Right lobe of liver (tissue), 6 donors: ENCODE results near the gene JAZF1. TPM values are rescaled to one million over a fixed set of nuclear protein-coding genes. Genes with fewer than 3 reads are reported as not detected.

Experiments used
- ATAC-seq, 4 donors: fragments of 200-7000 bp; cut with Tn5 transposase; one replicate each; pipeline ENCODE4 v1.9.1; 2020; ENCODE audit warnings: mild to moderate bottlenecking in 4 of 4, moderate library complexity in 4 of 4
- DNase-seq, 3 donors: peaks; one replicate each; pipeline ENCODE4 v3.0.0-alpha.2; 2020
- H3K27ac ChIP-seq, 3 donors: fragments of 200-600 bp; one replicate each; pipeline ENCODE4 v1.8.0; 2022
- H3K27me3 ChIP-seq, 2 donors: fragments of 200-600 bp; one replicate each; pipeline ENCODE4 v1.8.0; 2022
- H3K36me3 ChIP-seq, 4 donors: fragments of 200-600 bp; sonication (generic) in 1 of 4; one replicate each; pipeline versions ENCODE4 v1.5.1 to v1.8.0; 2017 to 2022; ENCODE audit warnings: control low read depth in 1 of 4
- H3K4me1 ChIP-seq, 4 donors: fragments of 200-600 bp; sonication (generic) in 1 of 4; one replicate each; pipeline versions ENCODE4 v1.5.1 to v1.8.0; 2017 to 2022; ENCODE audit warnings: control low read depth in 1 of 4
- H3K4me3 ChIP-seq, 3 donors: fragments of 200-600 bp; one replicate each; pipeline ENCODE4 v1.8.0; 2022
- H3K9me3 ChIP-seq, 4 donors: fragments of 200-600 bp; sonication (generic) in 1 of 4; one replicate each; pipeline versions ENCODE4 v1.5.1 to v1.8.0; 2017 to 2022; ENCODE audit warnings: control low read depth in 1 of 4
- POLR2A ChIP-seq: fragments of 450-650 bp; IDR thresholded peaks from one replicate; pipeline ENCODE4 v1.6.1; 2017; ENCODE audit warnings: antibody characterized with exemption, mild to moderate bottlenecking
- WGBS: methylation state at CpG from one replicate; pipeline ENCODE4 v1.1.6; 2018; ENCODE audit warnings: low coverage, low lambda C conversion rate; ENCODE audit not compliant: insufficient coverage; ENCODE audit errors: missing lambda C conversion rate; 5-methylcytosine and 5-hydroxymethylcytosine counted together
- intact Hi-C, 2 donors: fragments of 100-400 bp; cut with DNase I; formaldehyde crosslinking; loops; one replicate each; pipeline versions ENCODE4 v1.11.2 to v1.14.1; 2022
- long read RNA-seq: library from polyadenylated mRNA; unstranded; transcript quantifications from one replicate; pipeline ENCODE4 v2.0.0, GENCODE V29; 2019
- total RNA-seq, 6 experiments: library from RNA; depleted of rRNA in 2 of 6; stranded (reverse); fragments of >200 nt in 2 of 6; fragmentation: NEBNext Ultra II Directional in 3 of 6; extraction: Animal tissue kit (Norgen Biotek cat#: 25700) in 3 of 6; gene quantifications; one replicate each; pipeline versions ENCODE4 v1.1.0 to v1.2.4, GENCODE V29; 2016 to 2023
- TF ChIP-seq, protein P1 (sequence below), 4 donors: fragments of 200-600 bp in 3 of 4; fragments of 450-650 bp in 1 of 4; IDR thresholded peaks; one replicate each; pipeline versions ENCODE4 v1.5.1 to v1.8.0; 2016 to 2022; ENCODE audit warnings: antibody characterized with exemption in 4 of 4, mild to moderate bottlenecking in 2 of 4
- donor health status: DM: no; HTN: yes; CAD: no.
- donor health status: DM: no; HTN: no; CAD: no.
- donor health status: DM: no; HTN: no; CAD: no.
- donor health status: DM: no; HTN: yes; CAD: no.
- donor health status: DM: no; HTN: yes; CAD: no.

The JAZF1 gene
- total RNA-seq: 10 to 100 TPM in 1 of 6 experiments, 1 to 10 TPM in 5; 4.8 to 20.9 (median 6.9) TPM
- long read RNA-seq: 0 reads

GRCh38 chr7:28180364-28181147 lies at the start of gene JAZF1:
Gene JAZF1, minus strand, starts transcription at chr7:28180795.
- ATAC-seq (peak; percentile 66 to 73 (median 70)), DNase-seq (peak; percentile 66 to 70 (median 69))
- intact Hi-C loops: no loop called here
- TF ChIP-seq, protein P1, sequence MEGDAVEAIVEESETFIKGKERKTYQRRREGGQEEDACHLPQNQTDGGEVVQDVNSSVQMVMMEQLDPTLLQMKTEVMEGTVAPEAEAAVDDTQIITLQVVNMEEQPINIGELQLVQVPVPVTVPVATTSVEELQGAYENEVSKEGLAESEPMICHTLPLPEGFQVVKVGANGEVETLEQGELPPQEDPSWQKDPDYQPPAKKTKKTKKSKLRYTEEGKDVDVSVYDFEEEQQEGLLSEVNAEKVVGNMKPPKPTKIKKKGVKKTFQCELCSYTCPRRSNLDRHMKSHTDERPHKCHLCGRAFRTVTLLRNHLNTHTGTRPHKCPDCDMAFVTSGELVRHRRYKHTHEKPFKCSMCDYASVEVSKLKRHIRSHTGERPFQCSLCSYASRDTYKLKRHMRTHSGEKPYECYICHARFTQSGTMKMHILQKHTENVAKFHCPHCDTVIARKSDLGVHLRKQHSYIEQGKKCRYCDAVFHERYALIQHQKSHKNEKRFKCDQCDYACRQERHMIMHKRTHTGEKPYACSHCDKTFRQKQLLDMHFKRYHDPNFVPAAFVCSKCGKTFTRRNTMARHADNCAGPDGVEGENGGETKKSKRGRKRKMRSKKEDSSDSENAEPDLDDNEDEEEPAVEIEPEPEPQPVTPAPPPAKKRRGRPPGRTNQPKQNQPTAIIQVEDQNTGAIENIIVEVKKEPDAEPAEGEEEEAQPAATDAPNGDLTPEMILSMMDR (IDR thresholded peaks at IDR 0.05): no peak
- no peak for TF ChIP-seq POLR2A
- WGBS: 0% methylated on average over 28 of the region's 64 CpGs
- Histone ChIP-seq H3K4me1 (peaks cover 0 to 8% (median 0%) of the 10 kb centered on the region in 4 donors), H3K36me3 (no peaks in the 10 kb centered on the region), H3K27ac (peak within 1 kb of the TSS in 1 of 3 donors; percentile 54), H3K4me3 (peak within 1 kb of the TSS; percentile 51 to 78 (median 59)), H3K27me3 (no peaks in the 10 kb centered on the region), H3K9me3 (no peaks in the 10 kb centered on the region)

DNA sequence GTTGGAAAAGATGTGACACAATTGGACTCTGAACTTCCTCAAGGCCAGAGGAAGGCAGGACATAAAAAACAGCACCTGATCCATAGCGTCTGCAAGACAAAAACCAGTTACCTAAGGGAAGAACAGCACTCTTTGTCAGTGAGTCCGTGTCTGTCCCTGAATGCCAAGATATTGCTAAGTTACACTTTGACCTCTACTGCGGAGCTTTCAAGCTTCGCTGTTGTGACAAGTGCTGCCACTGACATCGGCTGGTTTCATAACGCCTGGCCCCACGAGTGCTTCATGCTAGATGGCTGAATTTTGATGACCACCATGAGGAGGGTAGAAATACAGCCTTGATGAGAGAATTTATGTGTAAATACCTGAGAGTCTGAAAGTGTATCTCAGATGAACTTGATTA lies 49.7 kb upstream of the JAZF1 start:
- Histone ChIP-seq H3K9me3 (no peaks in the 10 kb centered on the region), H3K27me3 (no peaks in the 10 kb centered on the region), H3K4me3 (no peak overlapping the region), H3K36me3 (no peaks in the 10 kb centered on the region), H3K27ac (no peak overlapping the region), H3K4me1 (peaks cover 0 to 5% (median 0%) of the 10 kb centered on the region in 4 donors)
- TF ChIP-seq, protein P1 (IDR thresholded peaks at IDR 0.05): no peak
- TF ChIP-seq POLR2A: no peak
- ATAC-seq (peak; percentile 91 to 99 (median 98)), DNase-seq (peak; percentile 37 to 70 (median 70))
- WGBS: 46% methylated on average over 7 of the region's 7 CpGs
- intact Hi-C loops: no loop called here

DNA sequence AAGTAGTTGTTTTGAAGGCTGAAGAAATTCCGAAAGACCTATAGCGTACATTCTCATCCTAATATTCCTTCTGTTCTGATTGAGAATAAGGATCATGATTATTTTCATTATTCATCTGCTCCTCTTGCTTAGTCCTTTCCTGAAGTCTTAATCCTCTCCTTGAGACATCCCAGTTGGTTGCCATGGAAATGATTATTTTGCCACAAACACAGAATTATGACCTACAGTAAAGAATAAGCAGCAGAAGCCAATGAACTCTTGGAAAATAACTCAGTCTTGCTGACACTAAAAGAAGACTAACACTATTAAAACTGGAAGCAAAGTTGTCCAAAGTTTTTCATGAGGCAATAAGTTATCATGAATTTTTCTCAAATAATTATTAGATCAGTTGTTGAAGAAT lies 47.8 kb upstream of the JAZF1 start:
- Histone ChIP-seq H3K9me3 (no peaks in the 10 kb centered on the region), H3K27ac (no peak overlapping the region), H3K4me1 (peaks cover 0 to 5% (median 0%) of the 10 kb centered on the region in 4 donors), H3K27me3 (no peaks in the 10 kb centered on the region), H3K36me3 (no peaks in the 10 kb centered on the region), H3K4me3 (no peak overlapping the region)
- intact Hi-C loops: no loop called here
- WGBS: 75% methylated on average over 2 of the region's 2 CpGs
- ATAC-seq: no peak
- no peak for DNase-seq
- TF ChIP-seq, protein P1 (IDR thresholded peaks at IDR 0.05): no peak

GRCh38 chr7:28226003-28226402 lies 45.4 kb upstream of the JAZF1 start:
- intact Hi-C loops: no loop called here
- H3K9me3 ChIP-seq: no peaks in the 10 kb centered on the region
- TF ChIP-seq, protein P1 (IDR thresholded peaks at IDR 0.05): no peak
- no peak for TF ChIP-seq POLR2A

More at GRCh38 chr7:28226003-28226402, 45.4 kb upstream of the JAZF1 start:
- ATAC-seq (no peak), DNase-seq (no peak)
- Histone ChIP-seq H3K36me3 (no peaks in the 10 kb centered on the region), H3K4me1 (peaks cover 0 to 5% (median 0%) of the 10 kb centered on the region in 4 donors), H3K4me3 (no peak overlapping the region), H3K27me3 (no peaks in the 10 kb centered on the region), H3K27ac (no peak overlapping the region)
- WGBS: 94% methylated on average over 1 of the region's 1 CpG
